GM23338 (cell line): ENCODE results near the gene ROCK2.

Experiments
- EZH2 ChIP-seq: fragments of 200-600 bp; sonication (generic); IDR thresholded peaks from one replicate; pipeline ENCODE4 v1.8.0; 2017; ENCODE audit warnings: antibody characterized with exemption, mild to moderate bottlenecking, low read depth; ENCODE audit not compliant: unreplicated experiment
- ZNF114 ChIP-seq: fragments of 250-450 bp; sonication (Bioruptor Pico); IDR thresholded peaks from 2 replicates; pipeline ENCODE4 v1.5.0; 2020; ENCODE audit warnings: mild to moderate bottlenecking, moderate library complexity
- TF ChIP-seq, protein P1 (sequence below), 2 experiments: fragments of 200-600 bp in 1 of 2; sonication (generic) in 1 of 2; conservative IDR thresholded peaks; 2 replicates each; pipeline versions ENCODE4 v1.5.1 to v1.6.1; 2016 to 2017; ENCODE audit warnings: antibody characterized with exemption in 2 of 2, low read depth in 2 of 2, mild to moderate bottlenecking in 2 of 2, moderate library complexity in 1 of 2
- TF ChIP-seq, protein P2 (sequence below): IDR thresholded peaks from one replicate; pipeline ENCODE4 v1.6.1; 2018; ENCODE audit warnings: antibody characterized with exemption; ENCODE audit not compliant: unreplicated experiment

DNA sequence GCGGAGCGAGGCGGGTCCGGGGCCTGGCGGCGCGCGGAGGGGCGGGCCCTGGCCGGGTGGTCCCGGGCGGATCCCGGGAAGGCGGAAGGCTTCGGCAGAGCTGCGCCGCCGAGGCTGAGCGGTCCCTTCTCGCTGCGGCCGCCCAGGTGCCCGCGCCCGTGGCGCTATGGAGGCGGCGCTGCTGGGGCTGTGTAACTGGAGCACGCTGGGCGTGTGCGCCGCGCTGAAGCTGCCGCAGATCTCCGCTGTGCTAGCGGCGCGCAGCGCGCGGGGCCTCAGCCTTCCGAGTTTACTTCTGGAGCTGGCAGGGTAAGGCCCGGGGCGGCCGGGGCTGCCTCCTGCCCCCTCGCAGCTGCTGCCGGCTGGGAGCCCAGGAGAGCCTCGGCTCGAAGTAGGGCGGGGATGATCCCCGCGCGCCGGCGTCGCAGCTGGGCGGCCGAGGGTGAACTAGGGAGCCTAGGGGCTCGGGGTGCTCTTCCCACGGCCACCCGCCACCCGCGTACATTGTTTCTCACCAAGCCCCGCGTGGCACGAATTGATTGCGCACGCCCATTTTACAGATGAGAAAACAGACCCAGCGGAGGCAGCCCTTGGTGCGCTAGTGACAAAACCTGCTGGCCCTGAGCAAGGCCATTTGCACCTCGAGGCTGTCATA is 188.9 kb downstream of the ROCK2 start, which contains the start of gene SLC66A3:
- TF ChIP-seq ZNF114 (CRISPR knock-in tag) (no peak), EZH2 (no peak)
- TF ChIP-seq, protein P1, sequence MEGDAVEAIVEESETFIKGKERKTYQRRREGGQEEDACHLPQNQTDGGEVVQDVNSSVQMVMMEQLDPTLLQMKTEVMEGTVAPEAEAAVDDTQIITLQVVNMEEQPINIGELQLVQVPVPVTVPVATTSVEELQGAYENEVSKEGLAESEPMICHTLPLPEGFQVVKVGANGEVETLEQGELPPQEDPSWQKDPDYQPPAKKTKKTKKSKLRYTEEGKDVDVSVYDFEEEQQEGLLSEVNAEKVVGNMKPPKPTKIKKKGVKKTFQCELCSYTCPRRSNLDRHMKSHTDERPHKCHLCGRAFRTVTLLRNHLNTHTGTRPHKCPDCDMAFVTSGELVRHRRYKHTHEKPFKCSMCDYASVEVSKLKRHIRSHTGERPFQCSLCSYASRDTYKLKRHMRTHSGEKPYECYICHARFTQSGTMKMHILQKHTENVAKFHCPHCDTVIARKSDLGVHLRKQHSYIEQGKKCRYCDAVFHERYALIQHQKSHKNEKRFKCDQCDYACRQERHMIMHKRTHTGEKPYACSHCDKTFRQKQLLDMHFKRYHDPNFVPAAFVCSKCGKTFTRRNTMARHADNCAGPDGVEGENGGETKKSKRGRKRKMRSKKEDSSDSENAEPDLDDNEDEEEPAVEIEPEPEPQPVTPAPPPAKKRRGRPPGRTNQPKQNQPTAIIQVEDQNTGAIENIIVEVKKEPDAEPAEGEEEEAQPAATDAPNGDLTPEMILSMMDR (conservative IDR thresholded peaks at IDR 0.05; ENCODE audit: low read depth in 2 of 2) = no peak; a peak in 1 of 4 replicates
- TF ChIP-seq, protein P2, sequence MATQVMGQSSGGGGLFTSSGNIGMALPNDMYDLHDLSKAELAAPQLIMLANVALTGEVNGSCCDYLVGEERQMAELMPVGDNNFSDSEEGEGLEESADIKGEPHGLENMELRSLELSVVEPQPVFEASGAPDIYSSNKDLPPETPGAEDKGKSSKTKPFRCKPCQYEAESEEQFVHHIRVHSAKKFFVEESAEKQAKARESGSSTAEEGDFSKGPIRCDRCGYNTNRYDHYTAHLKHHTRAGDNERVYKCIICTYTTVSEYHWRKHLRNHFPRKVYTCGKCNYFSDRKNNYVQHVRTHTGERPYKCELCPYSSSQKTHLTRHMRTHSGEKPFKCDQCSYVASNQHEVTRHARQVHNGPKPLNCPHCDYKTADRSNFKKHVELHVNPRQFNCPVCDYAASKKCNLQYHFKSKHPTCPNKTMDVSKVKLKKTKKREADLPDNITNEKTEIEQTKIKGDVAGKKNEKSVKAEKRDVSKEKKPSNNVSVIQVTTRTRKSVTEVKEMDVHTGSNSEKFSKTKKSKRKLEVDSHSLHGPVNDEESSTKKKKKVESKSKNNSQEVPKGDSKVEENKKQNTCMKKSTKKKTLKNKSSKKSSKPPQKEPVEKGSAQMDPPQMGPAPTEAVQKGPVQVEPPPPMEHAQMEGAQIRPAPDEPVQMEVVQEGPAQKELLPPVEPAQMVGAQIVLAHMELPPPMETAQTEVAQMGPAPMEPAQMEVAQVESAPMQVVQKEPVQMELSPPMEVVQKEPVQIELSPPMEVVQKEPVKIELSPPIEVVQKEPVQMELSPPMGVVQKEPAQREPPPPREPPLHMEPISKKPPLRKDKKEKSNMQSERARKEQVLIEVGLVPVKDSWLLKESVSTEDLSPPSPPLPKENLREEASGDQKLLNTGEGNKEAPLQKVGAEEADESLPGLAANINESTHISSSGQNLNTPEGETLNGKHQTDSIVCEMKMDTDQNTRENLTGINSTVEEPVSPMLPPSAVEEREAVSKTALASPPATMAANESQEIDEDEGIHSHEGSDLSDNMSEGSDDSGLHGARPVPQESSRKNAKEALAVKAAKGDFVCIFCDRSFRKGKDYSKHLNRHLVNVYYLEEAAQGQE = no peak
